Measurements from ENCODE around the gene GAS7. TPM values are rescaled to one million over a fixed set of nuclear protein-coding genes. Genes with fewer than 3 reads are reported as not detected.

Gene GAS7
- total RNA-seq, 3 donors from 2014 or later (not counting 1 experiment from before 2014, with no cell fraction given): 70.7 to 89.1 (median 84.8) TPM

DNA sequence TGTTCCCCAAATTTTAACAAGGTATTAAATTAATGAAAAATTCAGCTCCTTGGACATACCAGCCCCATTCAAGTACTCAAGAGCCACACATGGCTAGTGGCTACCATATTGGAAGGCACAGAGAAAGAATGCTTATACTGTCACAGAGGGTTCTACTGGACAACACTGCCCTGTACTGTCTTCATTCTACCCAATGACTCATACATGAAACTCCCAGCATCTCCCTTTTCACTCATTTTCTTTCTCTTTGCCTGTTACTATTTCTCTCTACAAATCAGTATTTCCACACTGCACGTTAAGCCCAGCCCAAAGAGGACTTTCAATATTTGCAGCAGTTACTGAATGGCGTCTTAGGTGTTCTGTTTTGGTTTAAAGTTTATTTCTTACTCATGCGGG, 221.2 kb downstream of the GAS7 start:
- Mint-ChIP-seq H3K27ac (peak overlapping the region; percentile 32 to 56), H3K4me1 (peaks cover 46 to 54% of the 10 kb centered on the region in 2 donors), H3K9me3 (no peaks in the 10 kb centered on the region), H3K4me3 (no peak overlapping the region), H3K36me3 (peaks cover 5% of the 10 kb centered on the region), H3K27me3 (ENCODE audit: low read depth in 2 of 2) (no peaks in the 10 kb centered on the region)
- Histone ChIP-seq H3K36me3 (ENCODE audit: control insufficient read depth, insufficient read depth, low read length) (peaks cover 5% of the 10 kb centered on the region), H3K9me3 (ENCODE audit: control insufficient read depth, insufficient read depth, low read length) (no peaks in the 10 kb centered on the region), H3K4me3 (ENCODE audit: low read length) (no peak overlapping the region), H3K27me3 (ENCODE audit: control insufficient read depth, insufficient read depth, low read length) (no peaks in the 10 kb centered on the region), H3K4me1 (ENCODE audit: control insufficient read depth, insufficient read depth, low read length) (peaks cover 28% of the 10 kb centered on the region), H3K27ac (ENCODE audit: low read length) (no peak overlapping the region)
- ATAC-seq (peak in 2 of 3 donors; percentile 43 to 56), DNase-seq (no peak)
- no peak for TF ChIP-seq CTCF (IDR thresholded peaks at IDR 0.05)
- WGBS (ENCODE audit: insufficient coverage): no CpG with 5 or more reads among the region's 3 CpGs
- intact Hi-C loops (cut with micrococcal nuclease): no loop called here

GRCh38 chr17:9976283-9977179, 221.9 kb downstream of the GAS7 start:
- Mint-ChIP-seq H3K36me3 (peaks cover 5% of the 10 kb centered on the region), H3K9me3 (no peaks in the 10 kb centered on the region), H3K4me3 (no peak overlapping the region), H3K4me1 (peaks cover 46 to 54% of the 10 kb centered on the region in 2 donors), H3K27me3 (ENCODE audit: low read depth in 2 of 2) (no peaks in the 10 kb centered on the region), H3K27ac (peak overlapping the region; percentile 32 to 56)
- Histone ChIP-seq H3K27ac (ENCODE audit: low read length) (no peak overlapping the region), H3K4me1 (ENCODE audit: control insufficient read depth, insufficient read depth, low read length) (peaks cover 27% of the 10 kb centered on the region), H3K4me3 (ENCODE audit: low read length) (no peak overlapping the region), H3K9me3 (ENCODE audit: control insufficient read depth, insufficient read depth, low read length) (no peaks in the 10 kb centered on the region), H3K27me3 (ENCODE audit: control insufficient read depth, insufficient read depth, low read length) (no peaks in the 10 kb centered on the region), H3K36me3 (ENCODE audit: control insufficient read depth, insufficient read depth, low read length) (peaks cover 5% of the 10 kb centered on the region)
- DNase-seq: no peak
- peak in 2 of 3 donors; percentile 45 to 59 for ATAC-seq
- 75% methylated on average over 10 of the region's 10 CpGs for WGBS (ENCODE audit: insufficient coverage)
- no peak for TF ChIP-seq CTCF (IDR thresholded peaks at IDR 0.05)
- intact Hi-C loops (cut with micrococcal nuclease): no loop called here

- H3K27me3 Mint-ChIP-seq (ENCODE audit: low read depth in 2 of 2): no peaks in the 10 kb centered on the region
- H3K4me1 Mint-ChIP-seq: peaks cover 37 to 48% of the 10 kb centered on the region in 2 donors
- DNase-seq (no peak), ATAC-seq (no peak)
- WGBS (ENCODE audit: insufficient coverage): 97% methylated on average over 15 of the region's 16 CpGs
- H3K4me1 ChIP-seq (ENCODE audit: control insufficient read depth, insufficient read depth, low read length): peaks cover 18% of the 10 kb centered on the region
- intact Hi-C loops (cut with micrococcal nuclease): no loop called here
- H3K27me3 ChIP-seq (ENCODE audit: control insufficient read depth, insufficient read depth, low read length): no peaks in the 10 kb centered on the region
- no peak overlapping the region for H3K27ac ChIP-seq (ENCODE audit: low read length)
- H3K36me3 Mint-ChIP-seq: no peaks in the 10 kb centered on the region
- TF ChIP-seq CTCF (IDR thresholded peaks at IDR 0.05): no peak
- H3K9me3 ChIP-seq (ENCODE audit: control insufficient read depth, insufficient read depth, low read length): no peaks in the 10 kb centered on the region
- H3K4me3 Mint-ChIP-seq: no peak overlapping the region
- no peaks in the 10 kb centered on the region for H3K36me3 ChIP-seq (ENCODE audit: control insufficient read depth, insufficient read depth, low read length)
- no peak overlapping the region for H3K4me3 ChIP-seq (ENCODE audit: low read length)
- H3K9me3 Mint-ChIP-seq: no peaks in the 10 kb centered on the region
- peak overlapping the region; percentile 50 to 68 for H3K27ac Mint-ChIP-seq
These were observed 223.7 kb downstream of the GAS7 start for GRCh38 chr17:9974448-9975381.

All from natural killer cell (primary cell).